GM19455 (cell line): ENCODE measurements around the gene XRN2.

Experiments used
- ATAC-seq: cut with Tn5 transposase; IDR thresholded peaks from one replicate; pipeline ENCODE4 v1.9.1; 2021; ENCODE audit not compliant: unreplicated experiment

Gene XRN2

DNA sequence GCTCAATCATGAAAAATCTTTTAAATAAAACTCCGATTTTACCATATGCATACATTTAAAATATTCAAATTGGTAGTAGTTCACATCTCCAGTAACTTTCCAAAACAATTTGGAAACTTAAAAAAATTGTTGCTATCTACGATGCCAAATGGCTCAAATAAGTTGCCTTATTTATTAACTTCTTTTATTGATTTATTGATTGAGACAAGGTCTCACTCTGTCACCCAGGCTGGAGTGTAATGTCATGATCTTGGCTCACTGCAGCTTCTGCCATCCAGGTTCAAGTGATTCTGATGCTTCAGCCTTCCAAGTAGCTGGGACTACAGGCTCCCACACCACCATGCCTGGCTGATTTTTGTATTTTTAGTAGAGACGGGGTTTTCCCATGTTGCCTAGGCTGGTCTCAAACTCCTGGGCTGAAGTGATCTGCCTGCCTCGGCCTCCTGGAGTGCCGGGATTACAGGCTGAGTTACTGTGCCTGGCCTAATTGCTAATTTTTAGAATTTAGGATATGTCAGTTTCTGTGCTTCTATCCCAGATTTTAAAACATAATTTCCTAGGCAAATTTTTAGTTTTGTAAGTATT, 81.3 kb downstream of the XRN2 start:
- ATAC-seq: no peak

- no peak for ATAC-seq
These were observed 83.0 kb downstream of the XRN2 start for GRCh38 chr20:21386111-21386510.

DNA sequence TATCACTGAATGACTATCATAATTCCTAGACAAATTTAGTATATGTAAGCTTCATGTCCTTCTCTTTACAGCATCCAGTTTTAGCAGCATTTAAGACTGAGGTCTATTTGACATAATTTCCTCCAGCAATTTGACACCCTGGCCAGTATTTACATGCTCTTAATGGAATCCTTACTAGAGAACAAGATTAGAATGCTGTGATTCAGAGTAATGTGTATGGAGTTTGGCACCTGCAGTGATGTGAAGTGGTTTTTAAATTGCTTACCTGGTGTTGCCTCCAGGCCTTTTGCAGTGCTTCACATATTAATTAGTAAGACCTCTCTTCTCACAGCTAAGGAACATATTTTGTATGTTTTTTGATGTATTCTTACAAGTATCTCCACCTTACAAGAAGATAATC, 84.4 kb downstream of the XRN2 start:
- no peak for ATAC-seq

DNA sequence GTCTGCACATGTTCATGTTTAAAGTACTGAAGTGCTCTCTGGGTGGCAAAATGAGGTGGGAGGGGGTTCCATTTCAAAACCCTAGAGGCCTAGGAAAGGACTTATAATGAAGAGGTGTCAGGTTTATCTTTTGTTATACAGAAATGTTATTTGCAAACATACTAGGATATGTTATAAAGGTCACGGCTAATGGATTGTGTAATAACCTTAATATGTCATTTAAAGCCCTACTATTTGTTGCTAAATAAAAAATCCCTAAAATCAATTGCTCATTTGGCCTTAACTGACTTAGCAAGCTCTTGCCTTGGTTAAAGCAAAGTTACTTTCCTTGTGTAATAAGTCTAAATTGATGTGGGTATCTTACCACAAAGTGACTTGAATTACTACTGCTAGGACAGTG, 85.4 kb downstream of the XRN2 start:
- no peak for ATAC-seq

DNA sequence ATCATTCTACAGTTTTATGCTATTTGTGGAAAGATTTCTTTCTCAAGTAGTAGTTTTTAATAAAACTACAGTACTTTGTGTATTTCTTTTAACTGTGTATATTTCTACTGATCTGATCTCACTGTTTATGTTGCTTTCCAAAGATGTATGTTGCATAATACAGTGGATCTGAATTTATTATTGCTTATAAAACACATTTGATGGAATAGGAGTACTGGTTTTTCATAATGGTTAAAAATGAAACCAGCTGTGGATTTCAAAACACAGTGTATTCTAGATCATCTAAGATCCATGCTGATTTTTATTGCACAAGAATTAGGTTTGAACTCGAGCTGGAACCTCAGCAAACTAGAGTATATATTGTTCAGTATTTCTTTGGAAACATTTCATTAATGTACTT, 86.2 kb downstream of the XRN2 start:
- no peak for ATAC-seq

- no peak for ATAC-seq
These were observed 87.6 kb downstream of the XRN2 start for GRCh38 chr20:21390768-21391167.

GRCh38 chr20:21391185-21391971, 88.2 kb downstream of the XRN2 start:
- no peak for ATAC-seq

- ATAC-seq: no peak
These were observed 88.8 kb downstream of the XRN2 start for GRCh38 chr20:21391972-21392352.

- no peak for ATAC-seq
These were observed 90.0 kb downstream of the XRN2 start for GRCh38 chr20:21393166-21393565.

DNA sequence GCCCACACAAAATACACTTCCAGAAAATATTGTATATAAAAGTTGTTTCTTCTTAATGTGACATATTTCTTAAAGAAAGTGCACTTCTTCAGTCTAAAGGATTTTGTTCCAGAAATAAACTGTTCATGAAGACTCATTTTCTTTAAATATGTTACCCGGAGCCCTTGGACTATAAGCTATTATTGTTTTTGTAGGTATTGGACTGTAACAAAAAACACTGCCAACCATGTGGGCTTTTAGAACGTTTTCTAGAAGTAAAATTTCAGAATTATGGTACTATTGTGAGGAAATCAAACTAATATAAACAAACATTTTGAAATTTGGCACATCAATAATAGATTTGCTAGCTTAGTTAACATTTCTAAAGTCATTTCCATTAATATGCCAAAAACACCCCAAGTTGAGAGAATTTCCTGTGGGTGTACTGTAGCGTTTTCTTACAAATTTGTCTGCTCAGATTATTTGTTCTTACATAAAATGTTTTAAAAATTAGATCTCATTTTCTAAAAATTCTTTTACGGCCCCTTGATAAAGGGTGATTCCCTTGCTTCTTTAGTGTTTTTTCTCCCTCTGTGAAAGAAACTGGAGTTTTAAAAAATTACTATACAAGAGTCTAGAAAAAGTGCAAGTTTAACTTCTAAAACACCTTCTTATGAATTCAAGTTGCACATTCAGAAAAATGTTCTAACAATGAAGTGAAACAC, 90.8 kb downstream of the XRN2 start:
- ATAC-seq: no peak

DNA sequence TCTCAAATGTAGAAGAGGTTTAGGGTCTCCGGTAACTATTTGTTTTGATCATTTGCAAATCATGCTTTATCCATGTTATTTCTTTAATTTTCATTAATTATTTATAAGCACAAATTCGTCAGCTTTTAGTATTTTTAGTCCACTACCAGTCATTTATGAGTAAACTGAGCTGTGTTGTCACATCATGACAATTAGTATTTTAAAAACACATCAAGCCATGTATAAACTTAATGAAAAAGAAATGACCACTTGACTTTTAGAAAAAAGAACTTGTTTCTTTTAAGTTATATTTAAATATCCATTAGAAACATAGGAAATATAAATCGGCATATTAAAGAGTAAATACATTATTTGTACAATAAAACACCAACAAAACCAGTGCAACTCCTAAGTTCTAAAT, 91.4 kb downstream of the XRN2 start:
- ATAC-seq: no peak

DNA sequence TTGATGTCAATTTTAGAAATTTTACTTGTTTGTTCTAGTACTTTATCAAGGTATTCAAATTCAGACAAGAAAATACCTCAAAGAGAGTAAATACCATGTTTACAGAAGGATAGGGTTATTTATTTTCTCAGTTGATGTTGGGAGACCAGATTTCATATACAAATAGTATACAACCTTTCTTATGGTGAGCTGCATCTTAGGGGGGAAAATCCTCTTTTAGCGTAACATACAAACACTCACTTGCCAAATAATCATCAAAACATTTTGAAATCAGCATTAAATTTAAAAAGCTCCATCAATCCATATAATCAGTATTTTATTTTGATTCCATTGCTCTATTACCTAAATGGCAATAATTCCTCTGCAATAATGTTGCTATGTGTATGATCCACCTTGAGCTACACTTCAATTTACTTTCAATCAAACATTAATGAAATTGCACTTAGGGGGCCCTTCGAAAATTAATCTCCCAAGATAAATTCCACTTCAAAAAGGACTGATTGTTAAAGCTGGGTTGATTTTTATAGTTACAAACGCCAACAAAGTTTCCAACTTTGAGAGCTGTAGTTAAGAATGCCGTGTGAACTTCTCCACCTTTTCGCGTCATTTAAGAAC, 92.0 kb downstream of the XRN2 start:
- ATAC-seq: no peak

- no peak for ATAC-seq
These were observed 92.8 kb downstream of the XRN2 start for GRCh38 chr20:21395666-21396598.

GRCh38 chr20:21396599-21397340, 93.6 kb downstream of the XRN2 start:
- ATAC-seq: no peak

DNA sequence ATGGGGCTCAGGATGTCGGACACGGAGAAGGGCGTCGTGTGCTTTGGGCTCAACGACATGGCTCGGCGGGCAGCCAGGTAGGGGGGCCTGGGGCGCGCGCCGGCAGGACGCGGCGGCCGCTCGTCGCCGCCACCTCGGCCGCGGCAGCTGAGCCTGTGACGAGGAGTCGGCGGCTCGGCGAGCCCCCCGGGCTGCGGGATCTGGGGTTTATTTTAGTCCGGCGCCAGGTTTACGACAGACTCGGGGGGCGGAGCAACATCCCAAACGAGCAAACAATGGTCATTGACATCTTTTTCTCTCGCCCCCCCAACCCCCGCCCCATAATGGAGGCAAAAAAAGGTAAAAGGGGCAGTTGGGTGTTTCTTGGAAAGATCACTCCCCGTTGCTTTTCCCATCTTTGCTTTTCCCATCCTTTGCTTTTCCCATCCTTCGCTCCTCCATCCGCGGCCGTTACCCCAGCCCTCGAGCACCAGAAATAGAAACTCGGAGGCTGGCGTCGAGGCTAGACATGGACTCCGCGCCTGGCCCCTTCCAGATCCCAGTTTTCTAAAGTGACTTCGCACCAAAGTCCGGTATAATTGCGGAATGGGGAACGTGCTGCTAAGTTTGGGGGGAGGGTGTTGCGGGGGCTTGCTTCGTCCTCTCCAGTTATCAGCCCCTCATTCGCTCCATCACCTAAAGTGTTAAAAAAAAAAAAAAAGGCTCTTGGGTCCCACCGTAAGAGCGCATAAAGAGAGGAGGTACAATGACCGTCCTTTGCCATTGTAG, 94.4 kb downstream of the XRN2 start, which contains the start of gene NKX2-4:
NKX2-4 (minus strand) TSS at position 186 of the 768 bp plus-strand sequence; CDS start at position 59, 127 bp downstream.
- ATAC-seq: no peak

DNA sequence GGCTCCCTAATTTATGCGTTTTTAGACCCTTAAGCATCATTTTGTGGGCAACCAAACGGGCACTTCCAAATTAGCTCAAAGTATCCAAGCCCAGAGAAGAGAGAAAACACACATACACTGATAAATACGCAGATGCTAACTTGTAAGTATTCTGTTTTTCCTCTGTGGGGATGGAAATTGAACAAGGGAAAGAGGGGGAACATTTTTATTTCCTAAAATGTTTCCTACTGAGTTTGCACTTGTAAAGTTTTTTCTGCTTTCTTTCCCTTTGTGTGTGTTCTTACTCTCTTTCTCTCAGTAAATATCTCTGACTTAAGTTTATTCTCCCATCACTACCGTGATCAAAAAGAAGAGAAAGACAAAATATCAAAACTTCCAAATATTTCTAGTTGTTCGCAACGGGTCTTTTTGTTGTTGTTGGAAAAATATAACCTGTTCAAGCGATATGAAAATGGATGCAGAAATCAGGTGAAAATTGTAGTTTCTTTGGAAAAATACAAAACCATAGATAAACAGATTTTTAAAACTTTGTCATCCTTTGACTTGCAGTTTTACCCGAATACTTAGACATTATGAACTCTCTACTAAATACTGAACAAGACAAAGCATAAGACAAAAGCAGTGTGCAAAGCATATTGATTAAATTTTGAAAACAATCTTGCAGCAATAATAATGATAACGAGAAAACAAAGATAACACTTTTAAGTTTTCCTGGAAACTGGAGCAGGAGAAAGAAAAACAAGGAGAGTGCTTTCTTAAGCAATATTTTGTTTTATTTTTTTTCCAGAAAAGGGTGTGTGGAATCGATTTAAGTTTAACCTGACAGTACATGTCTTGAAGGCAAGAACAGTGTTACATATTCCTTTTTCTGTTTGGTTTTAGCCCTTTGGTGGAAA, 95.2 kb downstream of the XRN2 start:
- ATAC-seq: no peak

DNA sequence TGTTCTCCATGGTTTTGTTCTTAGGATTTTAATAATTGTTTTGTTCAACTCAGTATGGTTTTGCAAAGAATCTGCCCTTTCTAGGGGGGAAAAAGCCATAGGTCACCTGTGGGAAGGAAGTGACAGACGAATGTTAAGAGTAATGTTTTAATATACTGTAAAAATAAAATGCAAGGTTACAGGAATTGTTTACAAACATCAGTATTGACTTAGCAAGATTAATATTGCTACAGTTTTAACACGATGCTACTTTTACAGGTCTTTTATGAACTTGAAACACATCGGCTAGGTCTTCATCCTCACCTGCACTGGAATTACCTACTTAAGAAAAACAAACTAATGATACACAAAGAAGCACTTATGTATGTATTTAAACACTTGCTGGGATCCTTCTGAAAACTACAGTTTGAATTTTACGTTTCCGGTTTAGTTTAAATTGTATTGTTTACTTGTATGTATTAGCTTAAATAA, 95.9 kb downstream of the XRN2 start:
- no peak for ATAC-seq

DNA sequence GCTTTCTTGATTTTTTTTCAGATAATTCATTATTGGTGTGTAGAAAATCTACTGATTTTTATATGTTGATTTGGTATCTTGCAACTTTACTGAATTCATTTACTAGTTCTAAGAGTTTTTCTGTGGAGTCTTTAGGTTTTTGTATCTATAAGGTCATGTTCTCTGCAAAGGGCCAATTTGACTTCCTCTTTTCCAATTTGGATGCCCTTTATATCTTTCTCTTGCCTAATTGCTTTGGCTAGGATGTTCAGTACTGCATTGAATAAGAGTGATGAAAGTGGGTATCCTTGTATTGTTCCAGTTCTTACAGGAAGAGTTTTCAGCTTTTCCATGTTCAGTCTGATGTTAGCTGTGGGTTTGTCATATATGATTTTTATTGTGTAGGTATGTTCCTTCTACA, 108.6 kb downstream of the XRN2 start:
- ATAC-seq: no peak
